PC-3 (cell line): ENCODE results near the gene AJAP1. TPM values are rescaled to one million over a fixed set of nuclear protein-coding genes. Genes with fewer than 3 reads are reported as not detected.
"Not testable (repeated sequence)": the region's sequence is repeated elsewhere in the genome, so short reads cannot be mapped to it uniquely, and the experiment has no call there.

ENCODE experiments used
- ATAC-seq: fragments of 200-7000 bp; cut with Tn5 transposase; 2 replicates; pipeline ENCODE4 v1.9.1; 2020; ENCODE audit warnings: mild to moderate bottlenecking, moderate library complexity
- BruUV-seq: library from RNA; stranded (reverse); fragments of 400-500 nt; replicated peaks from 2 replicates; lab custom pipeline; 2021; lab: Mats Ljungman, UMichigan
- CTCF ChIA-PET: fragments of 300-600 bp; sonication (Branson Sonifier 250); formaldehyde crosslinking; loops from one replicate; lab custom pipeline; 2022; ENCODE audit warnings: antibody characterized with exemption; lab: Charles Lee
- POLR2A ChIA-PET: fragments of 300-600 bp; sonication (Branson Sonifier 250); formaldehyde crosslinking; loops from one replicate; lab custom pipeline; 2022; ENCODE audit warnings: antibody characterized with exemption; ENCODE audit not compliant: unreplicated experiment; lab: Charles Lee
- DNase-seq: peaks from one replicate; pipeline ENCODE4 v3.0.0-alpha.2; 2015
- H2AFZ ChIP-seq: fragments of 300-600 bp; sonication (generic); 2 replicates; pipeline ENCODE4 v1.6.0; 2016; ENCODE audit warnings: antibody characterized with exemption, low read length
- H3F3A ChIP-seq: fragments of 300-600 bp; sonication (generic); one replicate; pipeline ENCODE4 v1.6.0; 2017; ENCODE audit warnings: antibody characterized with exemption, low read length, control low read depth, mild to moderate bottlenecking; ENCODE audit not compliant: unreplicated experiment
- H3K27ac ChIP-seq: fragments of 300-600 bp; sonication (generic); 2 replicates; pipeline ENCODE4 v1.5.1; 2016; ENCODE audit warnings: mild to moderate bottlenecking, low read length
- H3K27me3 ChIP-seq: fragments of 300-600 bp; sonication (generic); 2 replicates; pipeline ENCODE4 v1.6.1; 2016; ENCODE audit warnings: low read length, mixed read lengths
- H3K36me3 ChIP-seq: fragments of 300-600 bp; sonication (generic); 2 replicates; pipeline ENCODE4 v1.6.1; 2016; ENCODE audit warnings: low read depth, mixed run types, low read length, mixed read lengths
- H3K4me1 ChIP-seq: fragments of 300-600 bp; sonication (generic); 2 replicates; pipeline ENCODE4 v1.5.1; 2016; ENCODE audit warnings: low read length; ENCODE audit not compliant: insufficient read depth
- H3K4me2 ChIP-seq: fragments of 300-600 bp; sonication (generic); 2 replicates; pipeline ENCODE4 v1.6.0; 2016; ENCODE audit warnings: low read length
- H3K4me3 ChIP-seq: fragments of 300-600 bp; sonication (generic); 2 replicates; pipeline ENCODE4 v1.5.1; 2016; ENCODE audit warnings: mild to moderate bottlenecking, low read length, mixed read lengths
- H3K79me2 ChIP-seq: fragments of 300-600 bp; sonication (generic); 2 replicates; pipeline ENCODE4 v1.6.1; 2017; ENCODE audit warnings: low read length, mixed read lengths
- H3K9ac ChIP-seq: fragments of 300-600 bp; sonication (generic); 2 replicates; pipeline ENCODE4 v1.6.0; 2016; ENCODE audit warnings: mild to moderate bottlenecking, low read length
- H3K9me2 ChIP-seq: fragments of 300-600 bp; sonication (generic); replicated peaks from 2 replicates; pipeline ENCODE4 v1.6.1; 2016; ENCODE audit warnings: mixed run types, low read length, mixed read lengths
- H3K9me3 ChIP-seq: fragments of 300-600 bp; sonication (generic); 2 replicates; pipeline ENCODE4 v1.6.1; 2016; ENCODE audit warnings: low read length, mixed read lengths
- H4K20me1 ChIP-seq: fragments of 300-600 bp; sonication (generic); 2 replicates; pipeline ENCODE4 v1.6.1; 2016; ENCODE audit warnings: low read length, mixed read lengths
- CTCF ChIP-seq: fragments of 300-600 bp; sonication (generic); conservative IDR thresholded peaks from 2 replicates; pipeline ENCODE4 v1.5.1; 2017; ENCODE audit warnings: antibody characterized with exemption, low read depth, mild to moderate bottlenecking, low read length
- EZH2 ChIP-seq: fragments of 300-600 bp; sonication (generic); IDR thresholded peaks from one replicate; pipeline ENCODE4 v1.6.1; 2017; ENCODE audit warnings: antibody characterized with exemption, mild to moderate bottlenecking, low read length; ENCODE audit not compliant: unreplicated experiment
- EZH2phosphoT487 ChIP-seq: fragments of 300-600 bp; sonication (generic); IDR thresholded peaks from 2 replicates; pipeline ENCODE4 v1.6.1; 2018; ENCODE audit warnings: mild to moderate bottlenecking, antibody characterized with exemption, low read length, borderline replicate concordance
- intact Hi-C: fragments of 100-400 bp; cut with micrococcal nuclease; formaldehyde crosslinking; loops from 2 replicates; pipeline ENCODE4 v1.9.0; 2023
- total RNA-seq: library from RNA; depleted of rRNA; stranded (reverse); fragments of >200 nt; gene quantifications from 2 replicates; pipeline ENCODE4 v1.2.3, GENCODE V29; 2014

The AJAP1 gene
- total RNA-seq, 1 experiment from 2014 or later = not detected

GRCh38 chr1:4664095-4664494 lies 9.7 kb downstream of the AJAP1 start:
- Histone ChIP-seq H3K9me2 (no peaks in the 10 kb centered on the region), H3K27me3 (peaks cover 63% of the 10 kb centered on the region), H3K27ac (no peak overlapping the region), H3K9ac (no peak overlapping the region), H3K79me2 (no peaks in the 10 kb centered on the region), H2AFZ (no peak overlapping the region), H3K9me3 (no peaks in the 10 kb centered on the region), H3F3A (no peaks in the 10 kb centered on the region), H3K4me1 (no peaks in the 10 kb centered on the region), H4K20me1 (no peaks in the 10 kb centered on the region), H3K36me3 (no peaks in the 10 kb centered on the region), H3K4me2 (no peak overlapping the region), H3K4me3 (no peak overlapping the region)
- intact Hi-C loops = no loop called here
- no peak for ATAC-seq
- POLR2A ChIA-PET = no interaction called here
- no TSS peak for BruUV-seq
- CTCF ChIA-PET = no interaction called here
- TF ChIP-seq EZH2 (no peak), EZH2phosphoT487 (no peak), CTCF (no peak)
- DNase-seq = no peak

- CTCF ChIA-PET = no interaction called here
- no peaks in the 10 kb centered on the region for H3K79me2 ChIP-seq
- H3K9me2 ChIP-seq = no peaks in the 10 kb centered on the region
- H3F3A ChIP-seq = no peaks in the 10 kb centered on the region
- no peaks in the 10 kb centered on the region for H3K36me3 ChIP-seq
- H3K27me3 ChIP-seq = peaks cover 58% of the 10 kb centered on the region
- no TSS peak for BruUV-seq
- no peak overlapping the region for H3K4me2 ChIP-seq
- H3K9ac ChIP-seq = no peak overlapping the region
- no peaks in the 10 kb centered on the region for H4K20me1 ChIP-seq
- ATAC-seq (no peak), DNase-seq (no peak)
- no peaks in the 10 kb centered on the region for H3K4me1 ChIP-seq
- intact Hi-C loops = no loop called here
- POLR2A ChIA-PET = no interaction called here
- H2AFZ ChIP-seq = no peak overlapping the region
- H3K27ac ChIP-seq = no peak overlapping the region
- no peak overlapping the region for H3K4me3 ChIP-seq
- no peaks in the 10 kb centered on the region for H3K9me3 ChIP-seq
- TF ChIP-seq CTCF (no peak), EZH2 (no peak), EZH2phosphoT487 (no peak)
These were observed 10.2 kb downstream of the AJAP1 start for GRCh38 chr1:4664606-4665005.

GRCh38 chr1:4665456-4665855 lies 11.0 kb downstream of the AJAP1 start:
- H3K9me3 ChIP-seq = no peaks in the 10 kb centered on the region
- no TSS peak for BruUV-seq
- POLR2A ChIA-PET = no interaction called here
- TF ChIP-seq EZH2phosphoT487 (no peak), EZH2 (no peak), CTCF (no peak)
- no peaks in the 10 kb centered on the region for H3F3A ChIP-seq
- CTCF ChIA-PET = no interaction called here
- H3K4me2 ChIP-seq = no peak overlapping the region
- no peaks in the 10 kb centered on the region for H3K36me3 ChIP-seq
- H3K4me3 ChIP-seq = no peak overlapping the region
- intact Hi-C loops = no loop called here
- peaks cover 55% of the 10 kb centered on the region for H3K27me3 ChIP-seq
- H3K79me2 ChIP-seq = no peaks in the 10 kb centered on the region
- H3K4me1 ChIP-seq = no peaks in the 10 kb centered on the region
- no peaks in the 10 kb centered on the region for H4K20me1 ChIP-seq
- H2AFZ ChIP-seq = no peak overlapping the region
- ATAC-seq (no peak), DNase-seq (no peak)
- no peak overlapping the region for H3K9ac ChIP-seq
- no peak overlapping the region for H3K27ac ChIP-seq
- H3K9me2 ChIP-seq = no peaks in the 10 kb centered on the region

- H3K36me3 ChIP-seq, H3K4me1 ChIP-seq, BruUV-seq, H3K4me3 ChIP-seq, H3K27ac ChIP-seq, ATAC-seq, H3F3A ChIP-seq, intact Hi-C loops, H3K9ac ChIP-seq, H4K20me1 ChIP-seq, DNase-seq, POLR2A ChIA-PET, H3K4me2 ChIP-seq, H2AFZ ChIP-seq, CTCF ChIA-PET, H3K9me2 ChIP-seq, H3K79me2 ChIP-seq, H3K9me3 ChIP-seq: not testable (repeated sequence)
- H3K27me3 ChIP-seq = peaks cover 48% of the 10 kb centered on the region
These were observed 12.3 kb downstream of the AJAP1 start for GRCh38 chr1:4666683-4667082.
